IPS-18a (cell line): ENCODE data around the gene VANGL1.

Experiments used
- H3K27ac ChIP-seq: one replicate; pipeline ENCODE4 v1.5.1; 2013; ENCODE audit warnings: low read length
- H3K27me3 ChIP-seq: one replicate; pipeline ENCODE4 v1.6.1; 2013; ENCODE audit warnings: mild to moderate bottlenecking, low read length; ENCODE audit not compliant: control insufficient read depth, insufficient read depth
- H3K36me3 ChIP-seq: one replicate; pipeline ENCODE4 v1.6.1; 2013; ENCODE audit warnings: low read depth, low read length; ENCODE audit not compliant: control insufficient read depth
- H3K4me1 ChIP-seq: one replicate; pipeline ENCODE4 v1.6.1; 2013; ENCODE audit warnings: low read depth, low read length; ENCODE audit not compliant: control insufficient read depth
- H3K4me3 ChIP-seq: one replicate; pipeline ENCODE4 v1.5.1; 2013; ENCODE audit warnings: low read length
- H3K9ac ChIP-seq: one replicate; pipeline ENCODE4 v1.6.1; 2013; ENCODE audit warnings: mild to moderate bottlenecking, low read length, moderate library complexity
- H3K9me3 ChIP-seq: one replicate; pipeline ENCODE4 v1.6.1; 2013; ENCODE audit warnings: low read depth, low read length; ENCODE audit not compliant: control insufficient read depth

The VANGL1 gene

DNA sequence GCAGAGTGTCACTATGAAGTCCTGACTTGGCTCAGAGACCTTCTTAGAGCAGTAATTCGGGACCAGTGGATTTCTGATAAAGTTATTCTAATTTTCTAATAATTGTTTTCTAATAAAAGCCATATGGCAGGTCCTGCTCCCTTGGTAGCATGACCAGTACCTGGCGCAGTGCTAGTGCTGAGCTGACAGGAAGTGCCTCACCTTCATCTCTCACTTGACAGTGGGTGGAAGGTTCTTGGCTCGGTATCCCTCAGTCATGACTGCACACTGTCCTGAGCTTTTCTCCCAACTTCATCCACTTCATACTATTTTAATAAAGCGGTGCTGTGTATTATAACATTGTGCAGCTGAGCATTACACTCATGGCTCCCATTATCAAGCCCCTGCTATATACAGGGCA lies 14.1 kb downstream of the VANGL1 start:
- no peak overlapping the region for H3K4me3 ChIP-seq
- H3K27ac ChIP-seq = no peak overlapping the region
- H3K9me3 ChIP-seq = no peaks in the 10 kb centered on the region
- peaks cover 27% of the 10 kb centered on the region for H3K4me1 ChIP-seq
- H3K27me3 ChIP-seq = no peaks in the 10 kb centered on the region
- no peak overlapping the region for H3K9ac ChIP-seq
- H3K36me3 ChIP-seq = peaks cover 24% of the 10 kb centered on the region

DNA sequence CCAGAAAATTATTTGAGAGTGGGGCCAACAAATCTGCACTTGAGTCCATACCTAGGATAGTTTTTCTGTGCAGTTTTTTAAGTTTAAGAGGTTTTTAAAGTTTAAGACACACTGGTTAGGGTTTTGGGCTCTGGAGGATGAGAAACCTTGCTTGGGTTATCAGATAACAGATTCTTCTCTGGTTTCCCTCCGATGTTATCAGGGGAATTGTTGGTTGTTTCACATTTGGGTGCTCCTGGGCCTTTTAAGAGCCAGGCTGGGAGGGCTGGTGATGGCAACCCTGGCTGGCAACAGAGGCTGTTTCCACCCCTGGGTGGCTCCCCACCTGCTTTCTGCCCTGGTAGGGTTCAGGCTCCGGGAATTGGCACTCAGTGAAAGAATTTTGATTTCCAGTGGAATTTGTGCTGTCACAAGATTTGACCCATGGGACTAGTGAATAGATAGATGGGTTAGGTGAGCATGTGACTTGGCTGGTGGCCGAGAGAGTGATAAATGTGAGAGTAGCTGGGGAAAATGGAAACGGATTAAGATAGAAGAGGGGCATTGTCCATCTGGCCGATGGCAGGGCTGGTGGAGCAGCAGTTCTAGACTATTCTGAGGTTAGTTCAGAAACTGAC lies 14.8 kb downstream of the VANGL1 start:
- H3K27ac ChIP-seq = no peak overlapping the region

DNA sequence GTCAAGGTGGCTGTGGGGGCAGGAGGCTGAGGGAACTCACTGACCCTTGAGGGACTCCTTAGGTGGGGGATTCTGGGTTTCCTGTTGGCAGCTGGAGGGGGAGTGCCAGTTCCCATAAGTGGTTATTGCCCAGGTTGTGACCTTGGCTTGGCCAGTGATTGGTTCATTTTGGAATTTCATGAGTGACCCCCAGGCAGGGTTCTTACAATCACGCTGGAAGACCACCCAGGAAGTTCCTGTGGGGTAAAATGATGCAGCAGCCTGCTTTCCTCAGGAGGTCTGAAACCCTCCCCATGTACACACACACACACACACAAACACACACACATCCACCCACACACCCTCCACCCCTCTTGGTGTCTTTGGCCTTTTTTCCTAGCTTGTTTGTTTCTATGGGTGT lies 16.9 kb downstream of the VANGL1 start:
- Histone ChIP-seq H3K4me3 (no peak overlapping the region), H3K9me3 (no peaks in the 10 kb centered on the region), H3K36me3 (peaks cover 28% of the 10 kb centered on the region), H3K4me1 (peaks cover 19% of the 10 kb centered on the region), H3K27me3 (no peaks in the 10 kb centered on the region), H3K27ac (no peak overlapping the region), H3K9ac (no peak overlapping the region)

More for the DNA sequence above, 14.8 kb downstream of the VANGL1 start:
- Histone ChIP-seq H3K36me3 (peaks cover 24% of the 10 kb centered on the region), H3K9me3 (no peaks in the 10 kb centered on the region), H3K4me3 (no peak overlapping the region), H3K4me1 (peaks cover 21% of the 10 kb centered on the region), H3K9ac (no peak overlapping the region), H3K27me3 (no peaks in the 10 kb centered on the region)

DNA sequence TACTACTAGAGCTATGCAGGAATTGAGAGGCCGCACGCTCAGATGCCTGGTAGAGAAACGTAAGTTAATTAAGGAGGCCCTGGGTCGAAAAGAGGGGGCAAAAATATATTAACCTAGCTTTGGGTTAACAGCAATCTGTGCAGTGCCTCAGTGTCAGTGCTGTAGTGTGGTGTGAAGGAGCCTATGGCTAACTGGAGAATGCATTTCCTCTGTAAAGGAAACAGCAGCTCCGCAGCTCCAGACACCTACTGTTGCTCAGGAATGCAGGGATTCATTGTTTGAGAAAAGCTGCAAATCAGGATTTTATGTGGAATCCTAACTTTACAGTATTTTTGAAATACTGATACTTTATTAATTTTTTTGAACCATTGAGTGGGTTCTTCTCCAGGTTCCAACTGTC lies 18.4 kb downstream of the VANGL1 start:
- Histone ChIP-seq H3K9ac (no peak overlapping the region), H3K4me3 (no peak overlapping the region), H3K27me3 (no peaks in the 10 kb centered on the region), H3K27ac (no peak overlapping the region), H3K9me3 (no peaks in the 10 kb centered on the region), H3K4me1 (peaks cover 6% of the 10 kb centered on the region), H3K36me3 (peaks cover 41% of the 10 kb centered on the region)

DNA sequence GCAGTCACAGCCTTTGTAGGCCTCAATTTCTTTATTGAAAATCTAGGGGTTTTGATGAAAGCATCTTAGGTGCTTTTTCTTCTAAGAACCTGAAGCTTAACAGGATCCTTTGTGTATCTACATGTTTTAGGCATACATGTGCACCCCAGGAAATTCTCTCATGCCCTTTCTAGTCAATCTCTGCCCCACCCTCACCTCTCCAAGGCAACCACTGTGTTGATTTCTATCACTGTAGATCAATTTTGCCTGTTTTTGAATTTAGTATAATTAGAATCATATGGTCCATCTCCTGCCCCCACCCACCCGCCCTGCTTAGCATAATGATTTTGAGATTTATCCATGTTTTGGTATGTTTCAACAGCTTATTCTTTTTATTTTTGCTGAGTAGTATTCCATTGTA lies 19.4 kb downstream of the VANGL1 start:
- Histone ChIP-seq H3K27me3 (no peaks in the 10 kb centered on the region), H3K27ac (no peak overlapping the region), H3K9me3 (no peaks in the 10 kb centered on the region), H3K36me3 (peaks cover 48% of the 10 kb centered on the region), H3K4me3 (no peak overlapping the region), H3K9ac (no peak overlapping the region), H3K4me1 (peaks cover 6% of the 10 kb centered on the region)

DNA sequence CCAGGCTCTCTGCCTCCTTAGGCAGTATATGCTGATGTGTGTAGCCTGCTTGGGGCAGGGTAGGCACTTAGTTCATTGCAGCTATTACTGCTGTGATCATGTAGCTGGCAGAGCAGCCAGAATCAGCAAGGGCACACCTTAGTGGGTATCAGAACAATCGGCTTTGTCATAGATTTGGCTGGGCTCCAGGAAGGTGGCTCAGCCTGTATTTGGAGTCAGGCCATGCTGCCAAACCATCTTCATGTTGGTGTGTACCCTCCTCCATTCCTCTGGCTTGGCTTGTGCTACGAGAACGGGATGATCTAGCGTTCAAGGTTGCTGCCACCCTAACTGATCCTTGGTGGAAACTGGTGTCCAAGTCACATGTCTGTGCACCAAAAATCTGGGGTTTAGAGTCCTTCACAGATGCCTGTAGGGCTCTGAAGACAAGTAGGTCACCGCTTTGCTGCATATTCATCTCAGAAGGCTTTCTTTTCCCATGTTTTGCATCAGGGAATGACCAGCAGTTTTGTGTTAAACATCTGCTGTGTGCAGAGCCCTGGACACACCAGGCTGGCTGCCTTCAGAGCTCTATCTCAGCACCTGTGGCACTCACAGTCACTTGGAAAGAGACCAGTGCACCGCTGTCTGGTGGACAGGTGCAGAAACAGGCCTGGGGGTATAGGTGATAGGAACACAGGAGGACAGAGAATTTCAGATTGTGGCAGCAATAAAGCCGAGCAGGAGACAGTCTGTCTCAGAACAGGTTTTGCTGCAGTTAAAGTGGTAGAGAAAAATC lies 23.7 kb downstream of the VANGL1 start:
- Histone ChIP-seq H3K27me3 (no peaks in the 10 kb centered on the region), H3K4me1 (no peaks in the 10 kb centered on the region), H3K9me3 (no peaks in the 10 kb centered on the region), H3K27ac (no peak overlapping the region), H3K9ac (no peak overlapping the region), H3K36me3 (peaks cover 46% of the 10 kb centered on the region), H3K4me3 (no peak overlapping the region)

DNA sequence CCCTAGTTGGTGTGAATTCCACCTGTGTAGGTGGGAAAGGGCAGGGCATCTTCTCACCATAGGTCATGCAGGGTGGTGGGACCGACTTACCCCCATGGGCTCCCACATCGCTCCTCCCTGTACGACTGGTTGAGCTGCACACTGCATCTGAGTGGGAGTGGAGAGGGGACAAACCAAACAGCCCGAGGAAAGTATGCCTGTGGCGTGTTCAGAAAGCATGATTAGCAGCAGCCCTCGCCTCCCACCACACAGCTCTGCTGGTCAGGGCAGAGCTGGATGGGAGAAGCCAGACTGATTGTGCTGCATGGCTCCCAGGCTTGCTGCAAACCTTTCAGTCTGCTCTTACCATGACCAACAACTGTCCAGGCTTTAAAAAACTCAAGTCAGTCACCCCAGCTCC lies 24.4 kb downstream of the VANGL1 start:
- Histone ChIP-seq H3K4me3 (no peak overlapping the region), H3K27me3 (no peaks in the 10 kb centered on the region), H3K4me1 (no peaks in the 10 kb centered on the region), H3K27ac (no peak overlapping the region), H3K9me3 (no peaks in the 10 kb centered on the region), H3K36me3 (peaks cover 43% of the 10 kb centered on the region), H3K9ac (no peak overlapping the region)

DNA sequence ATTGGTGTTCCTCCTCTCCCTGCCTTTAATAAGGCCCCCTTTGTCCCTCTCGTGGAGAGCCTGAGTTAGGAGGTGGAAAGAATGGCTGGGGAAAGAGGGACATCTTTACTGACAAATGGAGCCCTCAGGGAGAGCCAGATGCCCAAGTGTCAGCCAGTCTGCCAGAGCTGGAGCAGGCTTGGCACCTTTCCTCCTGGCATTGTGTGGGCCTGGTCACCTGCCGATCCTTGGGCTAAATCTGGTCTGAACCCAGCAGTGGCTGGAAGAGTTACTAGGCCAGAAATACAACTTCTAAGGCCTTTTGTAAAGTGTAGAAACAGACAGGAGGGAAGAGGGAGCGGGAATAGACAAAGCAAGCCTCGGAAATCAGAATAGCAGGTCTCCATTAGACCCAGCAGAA lies 24.9 kb downstream of the VANGL1 start:
- H3K36me3 ChIP-seq = peaks cover 46% of the 10 kb centered on the region
- no peaks in the 10 kb centered on the region for H3K9me3 ChIP-seq
- H3K27ac ChIP-seq = no peak overlapping the region
- no peaks in the 10 kb centered on the region for H3K27me3 ChIP-seq
- no peaks in the 10 kb centered on the region for H3K4me1 ChIP-seq
- no peak overlapping the region for H3K4me3 ChIP-seq
- no peak overlapping the region for H3K9ac ChIP-seq

DNA sequence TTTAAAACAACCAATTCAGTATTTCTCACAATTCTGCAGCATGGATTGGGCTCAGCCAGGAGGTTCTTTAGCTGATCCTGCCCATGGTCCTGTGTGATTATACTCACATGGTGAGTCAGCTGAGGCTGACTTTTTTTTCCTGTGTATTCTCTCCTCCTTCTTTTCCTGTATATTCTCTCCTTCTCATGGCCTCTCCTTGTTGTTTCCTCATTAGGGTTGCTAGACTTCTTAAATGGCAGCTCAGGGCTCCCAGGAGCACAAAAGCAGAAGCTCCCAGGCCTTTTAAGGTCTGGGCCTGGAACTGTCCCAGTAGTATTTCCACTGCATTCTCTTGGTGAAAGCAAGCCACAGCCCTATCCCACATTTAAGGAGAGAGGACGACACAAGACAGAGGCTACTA lies 26.8 kb downstream of the VANGL1 start:
- H3K27ac ChIP-seq = no peak overlapping the region

DNA sequence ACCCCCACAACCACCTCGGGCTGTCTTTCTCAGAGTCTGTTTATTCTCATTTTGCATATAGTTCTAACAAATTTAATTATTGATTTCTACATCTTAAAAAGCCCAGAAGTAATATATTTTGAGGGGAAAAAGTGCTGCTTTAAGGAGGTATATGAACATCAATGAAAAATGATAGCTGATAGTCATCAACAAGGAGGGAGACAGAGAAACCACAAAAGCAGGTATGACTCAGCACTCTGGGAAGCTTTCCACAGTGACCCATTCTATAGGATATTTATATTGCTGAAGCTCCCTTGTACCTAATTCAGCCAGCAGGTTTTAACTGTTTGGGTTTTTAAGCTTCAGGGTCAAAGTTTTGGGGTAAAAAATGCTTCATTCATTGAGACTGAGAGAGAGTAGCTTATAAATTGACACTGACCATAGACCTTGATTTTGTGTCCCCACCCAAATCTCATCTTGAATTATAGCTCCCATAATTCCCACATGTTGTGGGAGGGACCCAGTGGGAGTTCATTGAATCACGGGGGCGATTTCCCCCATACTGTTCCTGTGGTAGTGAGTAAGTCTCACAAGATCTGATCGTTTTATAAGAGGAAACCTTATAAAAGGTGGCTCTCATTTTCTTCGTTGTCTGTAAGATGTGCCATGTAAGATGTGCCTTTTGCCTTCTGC lies 27.4 kb downstream of the VANGL1 start:
- Histone ChIP-seq H3K36me3 (peaks cover 34% of the 10 kb centered on the region), H3K27ac (no peak overlapping the region), H3K9me3 (no peaks in the 10 kb centered on the region), H3K9ac (no peak overlapping the region), H3K4me3 (no peak overlapping the region), H3K4me1 (no peaks in the 10 kb centered on the region), H3K27me3 (no peaks in the 10 kb centered on the region)

More for the DNA sequence above, 26.8 kb downstream of the VANGL1 start:
- no peaks in the 10 kb centered on the region for H3K4me1 ChIP-seq
- no peak overlapping the region for H3K4me3 ChIP-seq
- no peak overlapping the region for H3K9ac ChIP-seq
- peaks cover 40% of the 10 kb centered on the region for H3K36me3 ChIP-seq
- H3K9me3 ChIP-seq = no peaks in the 10 kb centered on the region
- no peaks in the 10 kb centered on the region for H3K27me3 ChIP-seq

DNA sequence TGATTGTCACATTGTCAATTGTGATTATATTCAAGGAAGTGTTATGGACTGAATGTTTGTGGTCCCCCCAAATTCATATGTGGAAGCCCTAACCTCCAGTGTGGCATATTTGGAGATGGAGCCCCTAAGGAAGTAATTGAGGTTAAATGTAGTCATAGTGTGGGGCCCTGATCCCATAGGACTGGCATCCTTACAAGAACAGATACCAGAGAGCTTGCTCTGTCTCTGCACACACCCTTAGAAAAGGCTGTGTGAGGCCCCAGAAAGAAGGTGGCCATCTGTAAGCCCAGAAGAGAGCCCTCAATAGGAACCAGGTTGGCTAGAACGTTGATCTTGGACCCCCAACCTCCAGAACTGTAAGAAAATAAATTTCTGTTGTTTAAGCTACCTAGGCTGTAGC lies 28.1 kb downstream of the VANGL1 start:
- no peaks in the 10 kb centered on the region for H3K4me1 ChIP-seq
- peaks cover 26% of the 10 kb centered on the region for H3K36me3 ChIP-seq
- H3K27me3 ChIP-seq = no peaks in the 10 kb centered on the region
- H3K4me3 ChIP-seq = no peak overlapping the region
- H3K9ac ChIP-seq = no peak overlapping the region
- no peaks in the 10 kb centered on the region for H3K9me3 ChIP-seq
- no peak overlapping the region for H3K27ac ChIP-seq
